K562 (cell line): ENCODE measurements around the gene PRDM15. TPM values are rescaled to one million over a fixed set of nuclear protein-coding genes. Genes with fewer than 3 reads are reported as not detected.

Experiments used
- CBX1 ChIP-seq: sonication (generic); IDR thresholded peaks from 2 replicates; pipeline ENCODE4 v1.6.1; 2016; ENCODE audit warnings: antibody characterized with exemption, low read depth, mild to moderate bottlenecking
- GABPA ChIP-seq: fragments of 200-800 bp; sonication (Bioruptor generic); conservative IDR thresholded peaks from 2 replicates; pipeline ENCODE4 v1.6.1; 2016; ENCODE audit warnings: low read depth, missing genetic modification characterization, missing compliant biosample characterization
- MCM5 ChIP-seq: fragments of 450-650 bp; IDR thresholded peaks from 2 replicates; pipeline ENCODE4 v1.6.1; 2016; ENCODE audit warnings: low read depth
- MIER1 ChIP-seq: fragments of 450-650 bp; IDR thresholded peaks from 2 replicates; pipeline ENCODE4 v1.6.1; 2016; ENCODE audit warnings: antibody characterized with exemption, mild to moderate bottlenecking, low read depth
- NR3C1 ChIP-seq: sonication (generic); formaldehyde crosslinking; IDR thresholded peaks from 2 replicates; pipeline ENCODE4 v1.8.1; 2022; ENCODE audit warnings: missing genetic modification reagents
- NUFIP1 ChIP-seq: fragments of 450-650 bp; IDR thresholded peaks from 2 replicates; pipeline ENCODE4 v1.6.1; 2018; ENCODE audit not compliant: partially characterized antibody
- PPARD ChIP-seq: fragments of 250-450 bp; sonication (Bioruptor Pico); IDR thresholded peaks from 2 replicates; pipeline ENCODE4 v1.8.0; 2022; ENCODE audit warnings: inconsistent platforms, mild to moderate bottlenecking, moderate library complexity
- PYGO2 ChIP-seq: fragments of 450-650 bp; IDR thresholded peaks from 2 replicates; pipeline ENCODE4 v1.6.1; 2016; ENCODE audit warnings: mild to moderate bottlenecking, missing genetic modification characterization, moderate library complexity, missing compliant biosample characterization
- SMARCC2 ChIP-seq: fragments of 450-650 bp; IDR thresholded peaks from 2 replicates; pipeline ENCODE4 v1.6.1; 2017; ENCODE audit warnings: antibody characterized with exemption, moderate library complexity, mild to moderate bottlenecking, low read depth
- ZNF3 ChIP-seq: fragments of 250-450 bp; sonication (Bioruptor Pico); IDR thresholded peaks from 2 replicates; pipeline ENCODE4 v1.5.0; 2021; ENCODE audit warnings: mild to moderate bottlenecking, moderate library complexity
- ZNF311 ChIP-seq: fragments of 250-450 bp; sonication (Bioruptor Pico); IDR thresholded peaks from 2 replicates; pipeline ENCODE4 v1.4.0; 2020; ENCODE audit warnings: mild to moderate bottlenecking, moderate library complexity
- ZNF431 ChIP-seq: sonication (generic); formaldehyde crosslinking; IDR thresholded peaks from 2 replicates; pipeline ENCODE4 v1.8.0; 2022; ENCODE audit warnings: mild to moderate bottlenecking, missing genetic modification reagents
- ZNF436 ChIP-seq: fragments of 250-450, 450-650 bp; sonication (Bioruptor Pico); formaldehyde crosslinking; IDR thresholded peaks from 2 replicates; pipeline ENCODE4 v1.7.0; 2020; ENCODE audit warnings: mild to moderate bottlenecking
- ZNF551 ChIP-seq: fragments of 250-450 bp; sonication (Bioruptor Pico); IDR thresholded peaks from 2 replicates; pipeline ENCODE4 v1.5.0; 2021; ENCODE audit warnings: mild to moderate bottlenecking, moderate library complexity
- ZNF79 ChIP-seq: fragments of 250-450 bp; sonication (Bioruptor Pico); IDR thresholded peaks from 2 replicates; pipeline ENCODE4 v1.4.0; 2020; ENCODE audit warnings: low read depth, mild to moderate bottlenecking, moderate library complexity
- polyA plus RNA-seq, 8 experiments: library from polyadenylated mRNA; depleted of rRNA in 4 of 8; stranded (reverse) in 5 of 8; unstranded in 3 of 8; fragments of >200 nt; fragmentation: Nextera tagmentation in 2 of 8; fragmentation: Illumina TruSeq in 1 of 8; extraction: Ambion mirVana in 2 of 8; extraction: Trizol in 1 of 8; gene quantifications; 2 replicates each; pipeline versions ENCODE4 v1.2.1 to v1.2.3, GENCODE V29; 2011 to 2014; ENCODE audit warnings: inconsistent platforms in 1 of 8, missing spikeins in 1 of 8
- total RNA-seq, 7 experiments: library from RNA; depleted of rRNA in 6 of 7; stranded (reverse); fragments of >200 nt in 6 of 7; fragmentation: Illumina TruSeq in 2 of 7; extraction: Trizol in 2 of 7; gene quantifications; 2 replicates each; pipeline versions ENCODE4 v1.2.1 to v1.2.3, GENCODE V29; 2011 to 2021; ENCODE audit warnings: low replicate concordance in 1 of 7
- TF ChIP-seq, protein P1 (sequence below): fragments of 250-450 bp; sonication (Bioruptor Pico); IDR thresholded peaks from 2 replicates; pipeline ENCODE4 v1.5.0; 2021; ENCODE audit warnings: mild to moderate bottlenecking, moderate library complexity
- TF ChIP-seq, protein P2 (sequence below), 2 experiments: fragments of 450-650 bp; formaldehyde crosslinking in 1 of 2; IDR thresholded peaks; 2 replicates each; pipeline versions ENCODE4 v1.4.0 to v1.6.1; 2014 to 2020; ENCODE audit warnings: mild to moderate bottlenecking in 2 of 2, borderline replicate concordance in 1 of 2, low read depth in 1 of 2

PRDM15 gene
- total and polyA plus RNA-seq, 9 of the 15 experiments (the other 6 are each of a cell fraction or from before 2014, with no cell fraction given) = 0.93 to 9.2 (median 6.2) TPM

DNA sequence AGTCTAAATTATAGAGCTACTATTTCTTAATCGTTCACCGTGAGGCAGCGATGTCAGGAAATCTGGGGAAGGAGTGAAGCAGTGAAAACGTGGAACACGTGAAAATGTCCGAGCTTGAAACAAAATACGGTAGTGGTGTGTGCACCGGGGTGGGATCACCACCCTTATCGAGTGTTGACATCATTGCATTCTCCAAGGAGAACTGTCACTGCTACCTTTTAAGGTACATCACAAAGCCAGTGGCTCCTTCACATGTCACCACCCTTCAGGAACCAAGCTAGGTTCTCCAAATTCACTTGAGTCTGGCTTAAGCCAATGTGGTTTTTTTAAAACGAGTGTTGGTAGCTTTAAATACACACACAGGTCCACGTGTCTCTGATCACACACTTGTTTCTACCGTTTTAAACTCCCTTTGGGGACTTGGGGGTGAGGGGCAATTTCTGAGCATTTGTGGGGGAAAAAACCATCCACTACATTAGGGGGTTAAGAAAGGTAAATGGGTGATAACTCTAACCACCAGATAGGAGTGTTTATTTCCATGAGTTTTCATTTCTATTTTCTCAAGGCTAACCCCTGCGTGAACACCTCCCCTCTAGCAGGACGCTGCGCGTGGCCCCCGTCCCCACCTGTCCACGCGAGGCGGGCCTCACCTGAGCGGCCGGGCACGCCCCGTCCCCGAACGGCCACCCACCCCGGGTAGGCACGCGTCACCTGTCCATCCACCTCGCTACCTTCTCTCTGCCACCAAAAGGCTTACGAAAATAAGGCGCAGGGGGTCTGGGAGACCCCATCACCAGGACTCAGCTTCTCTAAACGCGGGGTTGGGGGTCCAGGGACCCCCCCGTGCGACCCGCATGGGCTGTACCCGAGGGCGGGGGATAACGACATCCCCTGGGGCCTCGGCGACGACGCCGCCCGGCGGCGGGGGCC is 978 bp downstream of the PRDM15 start (continued):
- TF ChIP-seq ZNF79 = no peak
- TF ChIP-seq CBX1 = no peak
- no peak for TF ChIP-seq PPARD (CRISPR knock-in tag)
- TF ChIP-seq ZNF551 = no peak
- TF ChIP-seq ZNF311 = no peak
- TF ChIP-seq, protein P1, sequence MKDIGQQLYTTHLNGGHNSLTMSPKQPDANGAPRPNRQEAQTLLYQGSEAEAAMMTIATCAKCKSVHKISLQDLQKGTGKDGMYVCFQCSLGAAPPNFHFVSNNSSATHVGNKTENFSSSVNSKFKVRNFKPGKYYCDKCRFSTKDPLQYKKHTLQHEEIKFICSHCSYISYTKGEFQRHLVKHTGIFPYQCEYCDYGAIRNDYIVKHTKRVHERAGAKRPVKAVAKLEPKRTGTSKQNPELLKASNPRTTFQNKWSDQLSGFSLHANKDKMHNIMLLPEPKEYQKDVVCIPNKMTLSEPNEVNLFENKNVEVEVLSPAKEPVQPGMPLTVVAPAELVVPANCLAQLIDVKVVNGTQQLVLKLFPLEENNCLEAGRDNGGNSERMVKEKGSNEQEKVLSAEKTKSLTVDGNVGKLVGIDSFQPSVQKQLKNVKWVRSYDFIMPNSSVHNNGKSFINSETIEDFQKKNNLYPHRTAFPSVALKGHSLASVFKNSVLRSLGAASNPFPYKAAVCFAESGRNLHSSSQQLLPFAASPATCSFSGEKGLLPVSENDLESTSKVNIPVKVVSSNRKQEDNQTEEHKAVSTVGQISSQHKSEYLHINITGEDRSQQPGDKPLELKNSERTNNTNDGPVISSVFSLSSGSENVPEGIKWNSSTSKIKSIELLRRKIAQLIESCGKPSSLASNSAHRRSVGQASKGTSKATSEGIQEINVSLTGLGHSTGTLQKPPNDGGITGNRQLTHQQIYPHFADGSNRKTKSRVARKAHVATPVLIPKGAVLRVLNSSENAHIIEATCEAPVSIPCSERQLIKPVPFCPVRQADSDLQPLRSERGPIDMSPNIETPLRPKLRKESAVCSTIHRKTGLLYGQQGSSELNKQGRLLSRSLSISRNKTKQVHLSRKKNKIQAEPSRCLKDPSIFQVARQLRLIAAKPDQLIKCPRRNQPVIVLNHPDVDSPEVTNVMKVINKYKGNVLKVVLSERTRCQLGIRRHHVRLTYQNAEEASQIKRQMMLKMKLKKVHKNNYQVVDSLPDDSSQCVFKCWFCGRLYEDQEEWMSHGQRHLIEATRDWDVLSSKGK (CRISPR knock-in tag) = no peak
- TF ChIP-seq GABPA (tag) = no peak
- TF ChIP-seq NR3C1 (CRISPR knock-in tag) = no peak
- TF ChIP-seq ZNF436 = no peak
- TF ChIP-seq ZNF431 (CRISPR knock-in tag) = no peak
- no peak for TF ChIP-seq PYGO2 (tag)
- no peak for TF ChIP-seq MCM5
- TF ChIP-seq MIER1 = 0 out of 2 replicates have a peak, but pooled peaks have one; percentile 20
- TF ChIP-seq ZNF3 (CRISPR knock-in tag) = no peak
- TF ChIP-seq, protein P2, sequence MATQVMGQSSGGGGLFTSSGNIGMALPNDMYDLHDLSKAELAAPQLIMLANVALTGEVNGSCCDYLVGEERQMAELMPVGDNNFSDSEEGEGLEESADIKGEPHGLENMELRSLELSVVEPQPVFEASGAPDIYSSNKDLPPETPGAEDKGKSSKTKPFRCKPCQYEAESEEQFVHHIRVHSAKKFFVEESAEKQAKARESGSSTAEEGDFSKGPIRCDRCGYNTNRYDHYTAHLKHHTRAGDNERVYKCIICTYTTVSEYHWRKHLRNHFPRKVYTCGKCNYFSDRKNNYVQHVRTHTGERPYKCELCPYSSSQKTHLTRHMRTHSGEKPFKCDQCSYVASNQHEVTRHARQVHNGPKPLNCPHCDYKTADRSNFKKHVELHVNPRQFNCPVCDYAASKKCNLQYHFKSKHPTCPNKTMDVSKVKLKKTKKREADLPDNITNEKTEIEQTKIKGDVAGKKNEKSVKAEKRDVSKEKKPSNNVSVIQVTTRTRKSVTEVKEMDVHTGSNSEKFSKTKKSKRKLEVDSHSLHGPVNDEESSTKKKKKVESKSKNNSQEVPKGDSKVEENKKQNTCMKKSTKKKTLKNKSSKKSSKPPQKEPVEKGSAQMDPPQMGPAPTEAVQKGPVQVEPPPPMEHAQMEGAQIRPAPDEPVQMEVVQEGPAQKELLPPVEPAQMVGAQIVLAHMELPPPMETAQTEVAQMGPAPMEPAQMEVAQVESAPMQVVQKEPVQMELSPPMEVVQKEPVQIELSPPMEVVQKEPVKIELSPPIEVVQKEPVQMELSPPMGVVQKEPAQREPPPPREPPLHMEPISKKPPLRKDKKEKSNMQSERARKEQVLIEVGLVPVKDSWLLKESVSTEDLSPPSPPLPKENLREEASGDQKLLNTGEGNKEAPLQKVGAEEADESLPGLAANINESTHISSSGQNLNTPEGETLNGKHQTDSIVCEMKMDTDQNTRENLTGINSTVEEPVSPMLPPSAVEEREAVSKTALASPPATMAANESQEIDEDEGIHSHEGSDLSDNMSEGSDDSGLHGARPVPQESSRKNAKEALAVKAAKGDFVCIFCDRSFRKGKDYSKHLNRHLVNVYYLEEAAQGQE (IDR thresholded peaks at IDR 0.05; ENCODE audit: borderline replicate concordance) = no peak; the same call in 1 of the 2 replicates
- TF ChIP-seq, protein P2 (CRISPR knock-in tag; IDR thresholded peaks at IDR 0.05; ENCODE audit: low read depth) = no peak
- TF ChIP-seq SMARCC2 = no peak
- TF ChIP-seq NUFIP1 = no peak
